HL-60 (cell line): ENCODE results near the gene CTNNA1.

ENCODE experiments used
- CTCF ChIP-seq: IDR thresholded peaks from one replicate; pipeline ENCODE4 v1.5.1; 2011; ENCODE audit warnings: low read length, control low read depth, inconsistent platforms; ENCODE audit not compliant: insufficient read depth
- POLR2AphosphoS5 ChIP-seq: IDR thresholded peaks from 2 replicates; pipeline ENCODE4 v1.6.1; 2012; ENCODE audit warnings: low read depth

- no peak for TF ChIP-seq CTCF
- no peak for TF ChIP-seq POLR2AphosphoS5
These were observed 119.7 kb downstream of the CTNNA1 start for GRCh38 chr5:138872841-138873465.
